Neural cell (in vitro differentiated cells): ENCODE results near the gene UMODL1. TPM values are rescaled to one million over a fixed set of nuclear protein-coding genes. Genes with fewer than 3 reads are reported as not detected.

Experiments
- H2AFZ ChIP-seq: fragments of 200-600, 300-800 bp; sonication (generic), shearing (Covaris generic); 2 replicates; pipeline ENCODE4 v1.6.0; 2014; ENCODE audit warnings: low read depth, mild to moderate bottlenecking, antibody characterized with exemption, low read length, moderate library complexity
- H3F3A ChIP-seq: fragments of 200-600 bp; shearing (Covaris generic); 2 replicates; pipeline ENCODE4 v1.6.1; 2016; ENCODE audit warnings: mild to moderate bottlenecking, moderate library complexity, mixed read lengths, antibody characterized with exemption, low read length; ENCODE audit not compliant: insufficient read depth, poor library complexity, severe bottlenecking
- H3K27ac ChIP-seq: fragments of 200-600, 300-800 bp; sonication (generic), shearing (Covaris generic); 2 replicates; pipeline ENCODE4 v1.5.1; 2014; ENCODE audit warnings: mild to moderate bottlenecking, low read length, moderate library complexity
- H3K27me3 ChIP-seq: fragments of 300-800, 200-600 bp; sonication (generic), shearing (Covaris generic); 2 replicates; pipeline ENCODE4 v1.6.0; 2014; ENCODE audit warnings: mild to moderate bottlenecking, low read depth, low read length, moderate library complexity; ENCODE audit not compliant: insufficient read depth
- H3K36me3 ChIP-seq: fragments of 300-800, 200-600 bp; sonication (generic), shearing (Covaris generic); 2 replicates; pipeline ENCODE4 v1.5.1; 2014; ENCODE audit warnings: mild to moderate bottlenecking, antibody characterized with exemption, low read length, moderate library complexity; ENCODE audit not compliant: insufficient read depth
- H3K4me2 ChIP-seq: fragments of 300-800, 200-600 bp; sonication (generic), shearing (Covaris generic); 2 replicates; pipeline ENCODE4 v1.6.0; 2014; ENCODE audit warnings: mild to moderate bottlenecking, low read length
- H3K4me3 ChIP-seq: fragments of 300-800, 200-600 bp; sonication (generic), shearing (Covaris generic); 2 replicates; pipeline ENCODE4 v1.5.1; 2014; ENCODE audit warnings: mild to moderate bottlenecking, low read length, moderate library complexity
- H3K79me2 ChIP-seq: fragments of 200-600 bp; shearing (Covaris generic); replicated peaks from 2 replicates; pipeline ENCODE4 v1.6.0; 2014; ENCODE audit warnings: mild to moderate bottlenecking, low read length, moderate library complexity; ENCODE audit not compliant: insufficient read depth
- H3K9ac ChIP-seq: fragments of 300-800, 200-600 bp; sonication (generic), shearing (Covaris generic); 2 replicates; pipeline ENCODE4 v1.6.1; 2016; ENCODE audit warnings: mild to moderate bottlenecking, low read length, mixed read lengths
- H3K9me2 ChIP-seq: fragments of 200-600 bp; shearing (Covaris generic); 2 replicates; pipeline ENCODE4 v1.6.1; 2016; ENCODE audit warnings: mild to moderate bottlenecking, low read length, mixed read lengths; ENCODE audit not compliant: insufficient read depth
- H3K9me3 ChIP-seq: fragments of 200-600, 300-800 bp; sonication (generic), shearing (Covaris generic); 2 replicates; pipeline ENCODE4 v1.6.1; 2016; ENCODE audit warnings: mild to moderate bottlenecking, mixed run types, low read length, moderate library complexity, mixed read lengths
- H4K20me1 ChIP-seq: fragments of 200-600 bp; shearing (Covaris generic); 2 replicates; pipeline ENCODE4 v1.6.1; 2016; ENCODE audit warnings: mild to moderate bottlenecking, mixed run types; ENCODE audit not compliant: insufficient read depth
- EP300 ChIP-seq: fragments of 450-650 bp; conservative IDR thresholded peaks from 2 replicates; pipeline ENCODE4 v1.6.1; 2014; ENCODE audit warnings: antibody characterized with exemption, mild to moderate bottlenecking, moderate library complexity; ENCODE audit not compliant: poor library complexity, severe bottlenecking
- MXI1 ChIP-seq: fragments of 450-650 bp; conservative IDR thresholded peaks from 2 replicates; pipeline ENCODE4 v1.6.1; 2014; ENCODE audit warnings: antibody characterized with exemption, mild to moderate bottlenecking; ENCODE audit not compliant: poor library complexity, severe bottlenecking
- RAD21 ChIP-seq: fragments of 450-650 bp; conservative IDR thresholded peaks from 2 replicates; pipeline ENCODE4 v1.6.1; 2014; ENCODE audit warnings: antibody characterized with exemption, mild to moderate bottlenecking, moderate library complexity
- SMC3 ChIP-seq: fragments of 450-650 bp; conservative IDR thresholded peaks from 2 replicates; pipeline ENCODE4 v1.6.1; 2014; ENCODE audit warnings: antibody characterized with exemption, mild to moderate bottlenecking, moderate library complexity; ENCODE audit not compliant: poor library complexity
- TAF1 ChIP-seq: IDR thresholded peaks from 2 replicates; pipeline ENCODE4 v1.6.1; 2012; ENCODE audit warnings: low read depth
- polyA plus RNA-seq: library from polyadenylated mRNA; depleted of rRNA; stranded (reverse); fragments of >200 nt; gene quantifications from 2 replicates; pipeline ENCODE4 v1.2.3, GENCODE V29; 2014
- TF ChIP-seq, protein P1 (sequence below): fragments of 450-650 bp; IDR thresholded peaks from 2 replicates; pipeline ENCODE4 v1.5.1; 2014; ENCODE audit warnings: antibody characterized with exemption, mild to moderate bottlenecking, moderate library complexity; ENCODE audit not compliant: poor library complexity, severe bottlenecking
- TF ChIP-seq, protein P2 (sequence below): IDR thresholded peaks from 2 replicates; pipeline ENCODE4 v1.6.1; 2012; ENCODE audit warnings: borderline replicate concordance

The UMODL1 gene
- polyA plus RNA-seq, 1 donor from 2014 or later: 0.11 TPM

DNA sequence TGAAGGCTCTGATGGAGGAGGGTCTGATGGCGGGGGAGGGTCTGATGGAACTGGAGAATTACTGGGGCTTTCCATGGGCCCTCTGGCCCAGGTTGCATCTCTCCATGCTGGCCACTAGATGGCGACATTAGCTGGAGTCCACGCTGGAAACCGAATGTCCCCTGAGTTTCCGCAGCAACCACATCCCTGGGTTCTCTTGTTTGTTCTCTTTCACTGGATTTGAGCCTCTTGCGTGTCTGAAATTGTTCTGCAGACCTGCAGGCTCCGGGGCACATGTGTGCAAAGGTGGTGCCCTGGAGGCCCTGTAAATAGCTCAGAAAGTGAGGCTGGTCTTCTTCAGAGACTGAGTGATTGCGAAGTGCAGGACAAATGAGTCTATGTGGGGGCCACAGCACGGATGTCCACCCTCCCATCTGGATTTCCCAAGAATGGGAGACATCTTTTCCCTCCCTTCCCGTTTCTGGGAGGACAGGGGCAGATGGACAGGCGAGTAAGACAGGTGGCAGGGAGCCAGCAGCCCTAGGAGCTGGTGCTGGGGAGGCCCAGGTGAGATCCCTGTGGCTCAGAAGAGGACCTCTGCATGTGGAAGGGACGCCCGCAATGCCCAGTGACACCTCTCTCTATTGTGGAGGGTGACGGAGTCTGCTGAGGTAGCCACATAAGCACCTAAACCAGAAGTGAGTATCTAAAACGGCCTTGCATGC is 74.6 kb downstream of the UMODL1 start:
- Histone ChIP-seq H2AFZ (peak overlapping the region; percentile 29), H3K9ac (peak overlapping the region; percentile 38), H3K36me3 (no peaks in the 10 kb centered on the region), H3K79me2 (no peaks in the 10 kb centered on the region), H3K4me2 (no peak overlapping the region), H3K27me3 (no peaks in the 10 kb centered on the region), H3K27ac (no peak overlapping the region), H3K9me2 (no peaks in the 10 kb centered on the region), H4K20me1 (no peaks in the 10 kb centered on the region), H3F3A (no peaks in the 10 kb centered on the region), H3K9me3 (no peaks in the 10 kb centered on the region), H3K4me3 (no peak overlapping the region)
- peak; percentile 29 for TF ChIP-seq EP300
- TF ChIP-seq, protein P1, sequence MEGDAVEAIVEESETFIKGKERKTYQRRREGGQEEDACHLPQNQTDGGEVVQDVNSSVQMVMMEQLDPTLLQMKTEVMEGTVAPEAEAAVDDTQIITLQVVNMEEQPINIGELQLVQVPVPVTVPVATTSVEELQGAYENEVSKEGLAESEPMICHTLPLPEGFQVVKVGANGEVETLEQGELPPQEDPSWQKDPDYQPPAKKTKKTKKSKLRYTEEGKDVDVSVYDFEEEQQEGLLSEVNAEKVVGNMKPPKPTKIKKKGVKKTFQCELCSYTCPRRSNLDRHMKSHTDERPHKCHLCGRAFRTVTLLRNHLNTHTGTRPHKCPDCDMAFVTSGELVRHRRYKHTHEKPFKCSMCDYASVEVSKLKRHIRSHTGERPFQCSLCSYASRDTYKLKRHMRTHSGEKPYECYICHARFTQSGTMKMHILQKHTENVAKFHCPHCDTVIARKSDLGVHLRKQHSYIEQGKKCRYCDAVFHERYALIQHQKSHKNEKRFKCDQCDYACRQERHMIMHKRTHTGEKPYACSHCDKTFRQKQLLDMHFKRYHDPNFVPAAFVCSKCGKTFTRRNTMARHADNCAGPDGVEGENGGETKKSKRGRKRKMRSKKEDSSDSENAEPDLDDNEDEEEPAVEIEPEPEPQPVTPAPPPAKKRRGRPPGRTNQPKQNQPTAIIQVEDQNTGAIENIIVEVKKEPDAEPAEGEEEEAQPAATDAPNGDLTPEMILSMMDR: peak; percentile 97
- TF ChIP-seq MXI1: peak; percentile 41
- TF ChIP-seq, protein P2, sequence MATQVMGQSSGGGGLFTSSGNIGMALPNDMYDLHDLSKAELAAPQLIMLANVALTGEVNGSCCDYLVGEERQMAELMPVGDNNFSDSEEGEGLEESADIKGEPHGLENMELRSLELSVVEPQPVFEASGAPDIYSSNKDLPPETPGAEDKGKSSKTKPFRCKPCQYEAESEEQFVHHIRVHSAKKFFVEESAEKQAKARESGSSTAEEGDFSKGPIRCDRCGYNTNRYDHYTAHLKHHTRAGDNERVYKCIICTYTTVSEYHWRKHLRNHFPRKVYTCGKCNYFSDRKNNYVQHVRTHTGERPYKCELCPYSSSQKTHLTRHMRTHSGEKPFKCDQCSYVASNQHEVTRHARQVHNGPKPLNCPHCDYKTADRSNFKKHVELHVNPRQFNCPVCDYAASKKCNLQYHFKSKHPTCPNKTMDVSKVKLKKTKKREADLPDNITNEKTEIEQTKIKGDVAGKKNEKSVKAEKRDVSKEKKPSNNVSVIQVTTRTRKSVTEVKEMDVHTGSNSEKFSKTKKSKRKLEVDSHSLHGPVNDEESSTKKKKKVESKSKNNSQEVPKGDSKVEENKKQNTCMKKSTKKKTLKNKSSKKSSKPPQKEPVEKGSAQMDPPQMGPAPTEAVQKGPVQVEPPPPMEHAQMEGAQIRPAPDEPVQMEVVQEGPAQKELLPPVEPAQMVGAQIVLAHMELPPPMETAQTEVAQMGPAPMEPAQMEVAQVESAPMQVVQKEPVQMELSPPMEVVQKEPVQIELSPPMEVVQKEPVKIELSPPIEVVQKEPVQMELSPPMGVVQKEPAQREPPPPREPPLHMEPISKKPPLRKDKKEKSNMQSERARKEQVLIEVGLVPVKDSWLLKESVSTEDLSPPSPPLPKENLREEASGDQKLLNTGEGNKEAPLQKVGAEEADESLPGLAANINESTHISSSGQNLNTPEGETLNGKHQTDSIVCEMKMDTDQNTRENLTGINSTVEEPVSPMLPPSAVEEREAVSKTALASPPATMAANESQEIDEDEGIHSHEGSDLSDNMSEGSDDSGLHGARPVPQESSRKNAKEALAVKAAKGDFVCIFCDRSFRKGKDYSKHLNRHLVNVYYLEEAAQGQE: no peak
- TF ChIP-seq RAD21: peak; percentile 98
- TF ChIP-seq SMC3: peak; percentile 96
- TF ChIP-seq TAF1: no peak

DNA sequence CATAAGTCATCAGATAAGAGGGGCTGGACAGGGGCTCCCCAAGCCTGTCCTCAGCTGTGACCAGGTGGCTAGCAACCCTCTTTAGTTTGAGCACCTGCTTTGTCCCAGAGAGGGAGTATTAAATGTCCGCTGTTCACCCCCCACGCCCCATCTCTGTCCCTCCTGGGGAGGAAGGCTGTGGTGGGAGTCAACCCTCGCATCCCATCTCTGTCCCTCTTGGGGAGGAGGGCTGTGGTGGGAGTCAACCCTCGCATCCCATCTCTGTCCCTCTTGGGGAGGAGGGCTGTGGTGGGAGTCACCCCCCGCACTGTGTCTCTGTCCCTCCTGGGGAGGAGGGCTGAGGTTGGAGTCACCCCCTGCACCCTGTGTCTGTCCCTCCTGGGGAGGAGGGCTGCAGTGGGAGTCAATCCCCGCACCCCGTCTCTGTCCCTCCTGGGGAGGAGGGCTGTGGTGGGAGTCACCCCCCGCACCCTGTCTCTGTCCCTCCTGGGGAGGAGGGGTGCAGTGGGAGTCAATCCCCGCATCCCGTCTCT is 75.2 kb downstream of the UMODL1 start:
- no peak for TF ChIP-seq RAD21
- Histone ChIP-seq H3K27me3 (no peaks in the 10 kb centered on the region), H3K9me3 (no peaks in the 10 kb centered on the region), H3K9me2 (no peaks in the 10 kb centered on the region), H3K36me3 (no peaks in the 10 kb centered on the region), H4K20me1 (no peaks in the 10 kb centered on the region), H3F3A (no peaks in the 10 kb centered on the region), H3K27ac (no peak overlapping the region), H3K4me3 (no peak overlapping the region), H3K4me2 (no peak overlapping the region), H3K9ac (peak overlapping the region; percentile 38), H3K79me2 (no peaks in the 10 kb centered on the region), H2AFZ (no peak overlapping the region)

DNA sequence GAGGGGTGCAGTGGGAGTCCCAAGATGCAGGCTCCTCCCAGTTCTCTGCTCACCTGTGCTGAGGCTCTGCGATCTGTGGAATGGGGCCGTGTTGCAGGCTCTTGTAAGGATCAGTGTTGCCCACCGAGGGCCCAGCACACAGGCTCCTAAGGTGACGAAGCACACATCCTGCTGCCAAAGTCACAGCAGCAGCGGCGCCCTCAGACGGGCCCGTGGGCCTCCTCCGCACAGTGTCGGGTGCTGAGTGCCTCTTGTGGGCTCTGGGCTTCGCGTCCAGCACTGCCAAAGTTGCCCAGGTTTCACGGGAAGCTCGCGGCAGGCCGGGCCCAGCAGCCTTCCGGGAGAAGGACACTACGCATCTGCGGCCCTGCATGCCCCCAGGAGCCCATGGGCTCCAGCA is 75.7 kb downstream of the UMODL1 start:
- Histone ChIP-seq H3K4me3 (no peak overlapping the region), H3K9ac (no peak overlapping the region), H3K9me3 (no peaks in the 10 kb centered on the region), H3K9me2 (no peaks in the 10 kb centered on the region), H4K20me1 (no peaks in the 10 kb centered on the region), H3F3A (no peaks in the 10 kb centered on the region), H3K27ac (no peak overlapping the region), H2AFZ (no peak overlapping the region), H3K4me2 (no peak overlapping the region), H3K27me3 (no peaks in the 10 kb centered on the region), H3K36me3 (no peaks in the 10 kb centered on the region), H3K79me2 (no peaks in the 10 kb centered on the region)
- TF ChIP-seq SMC3: no peak
- TF ChIP-seq, protein P2: no peak
